NCI-H226 (cell line): Measurements from ENCODE around the gene CISTR.
"Not testable (repeated sequence)": the region's sequence is repeated elsewhere in the genome, so short reads cannot be mapped to it uniquely, and the experiment has no call there.

Experiments used
- DNase-seq: peaks from one replicate; pipeline ENCODE4 v3.0.0-alpha.2; 2015

Gene CISTR

DNA sequence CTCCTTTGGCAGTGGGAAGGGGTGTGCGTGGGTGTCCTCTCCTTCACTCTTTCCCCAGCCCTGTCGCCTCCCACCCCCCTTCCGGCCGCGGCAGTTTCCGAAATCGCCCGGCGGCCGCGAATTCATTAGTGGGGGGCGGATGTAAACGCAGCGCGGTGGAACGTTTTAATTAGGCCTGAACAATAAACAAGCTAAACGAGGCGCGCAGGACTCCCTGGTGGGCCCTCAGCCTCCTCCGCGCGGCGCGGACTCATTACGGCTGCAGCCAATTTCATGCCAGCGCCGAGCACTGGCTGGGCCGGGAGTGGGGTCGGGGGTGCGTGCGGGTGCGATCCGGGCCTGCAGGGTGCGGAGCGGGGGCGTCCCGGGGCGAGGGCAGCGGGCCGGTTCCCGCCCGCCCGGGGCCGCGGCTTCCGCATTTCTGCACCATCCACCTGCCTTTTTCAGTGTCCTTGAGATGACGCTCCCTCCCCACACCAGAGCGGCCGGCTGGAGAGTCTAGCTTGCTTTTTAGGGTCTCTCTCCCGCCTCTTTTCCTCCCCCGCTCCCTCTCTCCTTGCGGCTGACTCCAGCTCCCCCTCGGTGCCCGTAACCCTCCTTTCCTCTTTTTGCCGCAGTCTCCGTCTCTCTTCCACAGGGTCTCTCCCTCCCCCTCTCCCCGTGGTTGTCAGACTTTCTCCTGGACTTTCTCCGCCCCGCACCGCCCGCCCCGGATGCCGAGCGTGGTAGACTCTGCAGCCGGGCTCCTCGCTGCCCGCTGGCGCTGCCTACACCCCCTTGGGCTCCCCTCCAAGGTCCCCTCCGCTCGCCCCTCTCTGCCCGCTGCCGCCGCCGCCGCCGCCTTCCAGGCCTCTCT is at the start of gene CISTR:
CISTR (minus strand) TSS at position 644 of the 856 bp plus-strand sequence.
- DNase-seq = no peak

DNA sequence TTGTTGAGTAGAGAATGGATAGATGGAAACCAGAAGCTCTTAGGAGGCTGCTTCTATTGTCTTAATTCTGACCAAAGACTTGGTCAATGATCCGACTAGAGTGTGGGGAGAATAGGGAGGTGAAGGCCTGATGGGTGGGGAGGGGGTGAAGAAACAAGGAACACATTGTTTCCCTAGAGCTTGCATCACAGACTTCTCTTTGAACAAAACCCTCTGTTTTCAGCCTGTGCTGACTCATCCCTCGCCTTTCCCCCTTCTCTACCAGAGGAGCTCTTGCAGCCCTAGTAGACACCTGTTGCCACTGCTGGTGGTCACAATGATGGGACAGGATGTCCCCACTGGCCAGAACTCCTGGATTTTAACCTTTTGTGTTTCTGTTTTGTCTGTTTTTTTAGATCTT is 46.8 kb upstream of the CISTR start:
- no peak for DNase-seq

DNA sequence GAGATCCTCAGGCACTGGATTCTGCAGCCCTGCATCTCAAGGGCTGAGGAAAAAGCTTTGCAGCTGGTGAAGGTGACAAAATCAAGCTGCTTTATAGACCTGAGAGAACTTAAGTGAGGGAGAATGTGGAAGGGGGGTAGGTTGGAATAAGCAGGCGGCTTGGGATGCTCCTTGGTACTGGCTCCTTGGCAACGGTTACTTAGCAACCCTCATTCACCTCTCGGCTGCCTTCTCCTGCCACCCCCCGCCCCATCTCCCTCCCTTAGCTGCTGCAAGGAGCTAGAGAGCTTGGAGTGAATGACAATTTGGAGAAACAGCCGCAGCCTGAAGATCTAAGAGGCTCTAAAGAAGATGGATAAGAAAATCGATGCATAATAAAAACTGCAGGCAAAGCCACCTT is 44.1 kb upstream of the CISTR start:
- DNase-seq = no peak

DNA sequence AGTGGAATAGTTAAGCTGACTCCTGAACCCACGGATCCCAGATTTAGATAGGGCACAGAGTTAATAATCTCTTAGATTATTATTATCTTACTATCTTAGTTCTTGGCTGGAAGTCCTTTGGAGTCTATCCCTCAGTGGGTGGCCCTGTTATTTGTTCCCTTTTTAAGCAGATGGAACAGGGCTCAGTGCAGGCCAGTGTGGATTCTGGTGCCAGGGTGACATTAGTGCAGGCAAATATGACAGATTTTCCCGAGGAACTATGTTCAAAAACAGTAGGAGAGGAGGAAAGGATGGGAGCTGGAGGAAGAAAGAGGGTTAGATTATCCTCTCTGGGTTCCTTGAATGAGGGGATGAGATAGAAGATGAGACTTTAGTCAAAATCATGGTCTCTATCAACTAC is 41.4 kb upstream of the CISTR start:
- DNase-seq = no peak

DNA sequence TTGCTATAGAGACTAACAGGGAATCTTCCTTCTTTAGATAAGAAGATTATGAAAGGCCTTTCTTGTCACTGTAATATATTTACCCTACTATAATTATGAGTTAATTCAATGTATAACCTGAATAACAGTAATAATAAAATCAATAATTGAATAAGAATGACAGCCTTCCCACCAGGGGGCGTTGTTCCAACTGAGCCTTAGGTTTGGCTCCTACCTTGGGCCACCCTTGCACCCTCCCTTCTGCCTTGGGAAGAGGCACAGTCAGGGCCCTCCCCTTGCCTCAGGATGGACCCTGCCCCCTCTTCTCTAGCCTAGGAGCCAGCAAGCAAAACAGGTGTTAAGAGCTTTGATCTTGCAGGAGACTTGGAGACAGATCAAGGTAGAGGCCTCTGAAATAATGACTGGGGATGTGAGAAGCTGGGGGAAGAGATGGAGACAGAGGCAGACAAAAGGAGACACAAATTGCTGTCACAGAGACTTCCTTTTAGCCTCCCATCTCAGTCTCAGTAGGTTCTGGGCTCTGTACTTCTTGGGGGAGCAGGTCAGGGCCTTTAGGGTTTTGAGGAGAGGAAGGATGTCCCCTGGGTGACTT is 40.1 kb upstream of the CISTR start:
- no peak for DNase-seq

DNA sequence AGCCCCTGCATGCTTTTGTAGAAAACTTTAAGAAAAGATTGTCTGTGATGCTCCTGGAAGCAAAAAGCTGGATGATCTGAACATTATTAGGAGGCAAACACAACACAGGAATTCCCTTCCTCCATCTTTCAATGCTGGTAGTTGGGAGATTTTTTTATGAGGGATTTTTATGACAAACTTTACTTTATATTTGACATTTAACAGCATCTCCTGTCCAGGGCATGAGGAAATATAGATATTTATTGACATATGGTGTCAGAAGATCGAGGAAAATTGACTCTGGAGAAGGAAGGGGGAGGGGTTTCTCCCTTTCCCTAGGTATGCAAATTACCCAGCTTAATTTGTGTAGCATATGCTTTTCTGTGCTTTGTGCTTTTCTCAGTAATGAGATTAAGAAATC is 37.8 kb upstream of the CISTR start:
- DNase-seq = no peak

DNA sequence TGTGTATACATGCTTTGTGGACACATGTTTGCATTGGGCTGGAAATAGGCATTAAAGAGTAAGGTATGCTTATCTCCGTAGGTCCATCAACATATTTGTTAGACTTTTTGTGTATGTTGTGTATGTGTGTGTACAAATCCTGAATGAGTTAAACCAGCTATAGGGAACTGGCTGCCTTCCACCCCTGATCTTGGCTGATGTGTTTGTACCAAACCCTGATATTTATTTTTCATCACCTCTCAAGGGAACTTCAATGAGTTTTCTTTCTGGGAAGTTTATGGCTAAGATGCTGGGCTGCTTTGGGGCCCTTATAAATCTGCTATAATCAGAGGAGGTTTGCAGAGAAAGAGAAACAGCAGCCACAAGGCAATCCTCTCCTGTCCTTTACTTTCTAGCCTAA is 37.1 kb upstream of the CISTR start:
- no peak for DNase-seq

DNA sequence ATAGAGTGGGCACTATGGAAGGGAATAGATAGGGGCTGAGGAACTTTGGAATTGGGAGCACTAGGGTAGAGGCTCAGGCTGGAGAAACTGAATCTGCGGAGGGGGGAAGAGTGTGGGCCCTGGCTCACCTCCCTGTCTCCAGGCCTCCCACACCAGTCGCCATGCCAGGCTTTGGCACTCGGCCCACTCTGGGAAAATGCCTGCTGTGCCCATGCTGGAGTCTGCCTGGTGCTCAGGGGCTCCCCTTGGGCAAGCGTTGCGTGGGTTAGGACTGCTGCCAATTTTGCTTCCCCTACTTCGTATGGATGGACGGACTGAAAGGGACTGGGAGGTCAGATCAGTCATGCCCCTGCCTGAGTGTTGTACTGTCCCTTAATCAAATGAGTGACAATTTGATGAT is 34.6 kb upstream of the CISTR start:
- no peak for DNase-seq

DNA sequence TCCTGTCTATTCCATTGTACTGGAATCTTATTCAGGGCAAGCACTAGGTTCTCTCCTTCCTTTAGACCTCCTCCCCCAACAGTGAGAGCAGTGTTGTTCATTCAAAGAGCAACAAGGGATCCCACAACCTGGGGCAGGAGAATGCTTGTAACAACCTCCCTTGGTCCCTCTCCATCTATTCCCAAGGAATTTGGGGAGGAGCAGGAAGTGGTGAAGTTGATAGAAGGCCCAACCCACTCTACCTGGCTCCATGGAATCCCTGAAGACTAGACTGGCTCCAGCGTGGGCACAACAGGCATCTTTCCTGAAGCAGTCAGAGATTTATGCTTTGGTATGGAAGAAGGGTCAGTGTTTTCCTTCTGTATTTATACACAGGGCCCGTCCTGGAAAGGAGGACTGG is 33.4 kb upstream of the CISTR start:
- DNase-seq = peak; percentile 25

DNA sequence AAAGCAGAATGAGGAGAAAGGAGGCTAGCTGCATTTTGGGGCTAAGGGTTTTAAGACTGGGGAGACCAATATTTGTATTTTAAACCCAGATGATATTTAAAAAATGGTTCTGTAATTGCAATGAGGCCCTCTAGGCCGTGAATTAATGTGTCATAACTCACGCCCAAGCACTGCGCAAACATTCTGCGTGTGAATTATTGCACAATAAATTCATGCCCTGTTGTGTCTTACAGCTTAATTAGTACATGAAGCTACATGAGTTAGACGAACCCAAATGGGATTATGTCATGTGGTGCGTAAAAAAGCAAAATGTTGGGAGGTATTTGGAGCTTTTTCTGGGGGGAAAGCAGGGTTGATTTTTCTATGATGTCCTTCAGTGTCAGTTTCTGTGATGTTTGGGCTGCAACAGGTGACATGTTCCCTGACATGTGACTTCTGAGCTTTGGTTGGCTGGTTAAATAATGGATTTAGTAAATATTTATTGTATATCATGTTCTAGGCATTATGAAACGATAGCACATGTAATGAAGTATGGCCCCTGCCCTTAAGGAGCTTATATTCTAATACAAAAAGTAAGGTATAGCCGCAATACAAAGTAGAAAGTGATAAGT is 30.4 kb upstream of the CISTR start:
- no peak for DNase-seq

DNA sequence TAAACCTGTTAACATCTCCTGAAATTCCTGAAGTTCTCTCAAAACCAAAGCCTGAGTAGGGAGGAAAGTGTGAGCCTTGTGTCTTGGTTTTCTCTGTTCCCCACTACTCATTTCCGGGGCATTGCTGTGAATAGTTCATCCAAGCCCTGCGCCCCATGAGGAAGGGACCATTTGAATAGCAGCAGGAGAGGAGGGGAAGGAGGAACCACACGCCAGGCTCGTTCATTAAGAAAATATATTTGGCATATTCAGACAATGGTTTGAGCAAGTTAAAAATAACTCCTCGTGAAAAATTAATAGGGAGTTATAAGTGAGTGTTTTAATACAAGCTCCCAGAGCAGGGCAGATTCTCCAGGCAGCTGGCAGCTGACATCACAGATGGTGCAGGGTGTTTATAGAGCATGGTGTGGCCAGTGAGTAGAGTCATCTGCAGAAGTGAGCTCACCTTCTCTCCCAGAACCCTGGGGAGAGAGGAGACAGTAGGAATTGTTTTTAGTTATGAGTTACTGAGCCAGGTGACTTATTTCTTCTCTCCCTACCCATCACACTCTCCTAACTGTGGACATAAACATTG is 29.5 kb upstream of the CISTR start:
- DNase-seq = no peak

DNA sequence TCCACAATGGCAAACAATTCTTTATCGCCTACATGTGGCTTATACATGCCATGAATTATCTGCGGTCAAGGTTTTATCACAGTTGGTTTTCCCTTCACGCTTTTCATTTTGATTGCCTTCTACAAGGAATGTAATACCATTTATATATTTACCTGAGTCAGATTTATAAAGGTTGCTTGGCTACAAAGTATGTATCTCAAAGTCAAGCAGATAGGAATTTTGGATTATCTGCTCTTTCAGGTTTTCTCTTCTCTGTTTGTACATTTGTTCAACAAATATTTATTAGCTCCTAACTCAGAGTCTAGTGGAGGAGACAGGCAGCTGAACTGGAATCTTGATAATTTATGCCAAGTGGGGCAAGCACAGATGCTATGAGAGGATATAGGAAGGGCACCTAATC is 28.5 kb upstream of the CISTR start:
- no peak for DNase-seq

DNA sequence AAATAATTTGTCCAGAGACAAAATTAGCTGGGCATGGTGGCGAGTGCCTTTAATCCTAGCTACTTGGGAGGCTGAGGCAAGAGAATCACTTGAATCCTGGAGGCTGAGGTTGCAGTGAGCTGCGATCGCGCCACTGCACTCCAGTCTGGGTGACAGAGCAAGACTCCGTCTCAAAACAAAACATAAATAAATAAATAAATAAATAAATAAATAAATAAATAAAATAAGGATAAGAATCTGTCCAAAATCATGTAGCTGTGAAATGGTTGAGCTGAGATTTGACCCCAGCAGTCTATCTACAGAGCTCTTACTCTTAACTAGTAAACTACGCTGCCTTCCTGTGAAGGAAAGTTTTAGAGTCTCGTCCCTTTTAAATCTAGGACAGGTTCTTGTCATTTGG is 27.9 kb upstream of the CISTR start:
- not testable (repeated sequence) for DNase-seq

DNA sequence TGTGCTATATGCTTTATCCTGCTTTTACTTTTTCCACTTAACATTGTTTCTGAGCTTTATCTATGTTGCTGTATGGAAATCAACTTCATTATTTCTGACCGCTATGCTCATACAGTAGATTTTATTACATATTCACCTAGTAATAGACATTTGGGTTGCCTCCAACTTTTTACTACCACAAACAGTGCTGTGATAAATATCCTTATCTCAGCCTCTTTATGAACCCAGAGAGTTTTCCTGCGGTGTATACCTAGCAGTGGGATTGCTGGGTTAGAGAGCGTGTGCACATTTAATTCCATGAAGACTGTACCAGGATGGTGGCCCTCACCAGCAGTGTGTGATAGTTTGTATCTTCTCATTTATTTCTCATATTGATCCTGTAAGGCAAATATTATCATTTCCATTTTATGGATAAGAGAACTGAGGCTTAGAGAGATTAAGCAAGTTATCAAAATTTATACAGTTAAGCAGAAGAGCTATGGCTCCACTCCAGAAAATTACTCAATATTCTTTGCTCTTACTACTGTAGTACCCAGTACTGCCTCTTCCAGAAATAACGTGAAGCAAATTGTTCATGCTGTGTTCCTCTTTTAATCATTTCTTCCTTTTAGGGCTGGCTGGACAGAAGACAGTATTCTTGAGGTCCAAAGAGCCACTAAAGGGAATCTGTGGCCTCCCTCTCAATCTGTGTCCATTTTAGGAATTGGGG is 26.3 kb upstream of the CISTR start:
- peak; percentile 48 for DNase-seq

DNA sequence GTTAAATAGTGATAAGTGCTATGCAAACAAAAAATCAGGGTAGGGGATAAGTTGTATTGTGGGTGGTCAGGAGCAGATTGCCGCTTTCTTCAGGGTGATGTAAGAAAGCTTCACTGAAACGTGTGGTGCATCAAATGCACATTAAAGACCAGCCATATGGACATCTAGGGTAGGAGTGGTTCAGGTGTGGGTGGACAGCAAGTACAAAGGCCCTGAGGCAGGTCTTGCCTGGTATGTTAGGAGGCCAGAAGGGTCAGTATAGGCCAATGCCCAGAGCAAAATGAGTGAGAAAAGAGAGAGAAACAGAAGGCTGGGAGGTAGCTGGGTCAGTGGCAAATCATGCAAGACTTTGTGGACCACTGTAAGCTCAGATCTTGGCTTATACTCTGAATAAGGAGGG is 25.6 kb upstream of the CISTR start:
- DNase-seq = no peak

DNA sequence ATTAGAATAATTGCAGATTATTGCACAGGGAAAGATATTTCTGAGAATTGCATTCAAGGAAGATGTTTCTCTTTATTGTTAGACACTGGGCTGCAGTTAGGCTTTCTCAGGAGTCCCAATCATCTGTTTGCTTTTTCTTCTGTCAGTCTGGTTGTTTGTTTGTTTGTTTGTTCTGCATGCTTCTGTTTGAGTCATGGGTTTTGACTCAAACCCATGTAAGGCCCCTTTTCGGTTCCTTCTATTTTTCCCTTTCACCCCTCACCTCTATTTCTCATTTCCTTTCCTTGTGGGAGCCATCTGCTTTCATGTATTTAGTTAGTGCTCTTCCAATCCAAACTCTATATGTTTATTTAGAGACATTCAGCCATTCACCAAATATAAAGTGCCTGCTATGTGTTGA is 25.1 kb upstream of the CISTR start:
- no peak for DNase-seq

DNA sequence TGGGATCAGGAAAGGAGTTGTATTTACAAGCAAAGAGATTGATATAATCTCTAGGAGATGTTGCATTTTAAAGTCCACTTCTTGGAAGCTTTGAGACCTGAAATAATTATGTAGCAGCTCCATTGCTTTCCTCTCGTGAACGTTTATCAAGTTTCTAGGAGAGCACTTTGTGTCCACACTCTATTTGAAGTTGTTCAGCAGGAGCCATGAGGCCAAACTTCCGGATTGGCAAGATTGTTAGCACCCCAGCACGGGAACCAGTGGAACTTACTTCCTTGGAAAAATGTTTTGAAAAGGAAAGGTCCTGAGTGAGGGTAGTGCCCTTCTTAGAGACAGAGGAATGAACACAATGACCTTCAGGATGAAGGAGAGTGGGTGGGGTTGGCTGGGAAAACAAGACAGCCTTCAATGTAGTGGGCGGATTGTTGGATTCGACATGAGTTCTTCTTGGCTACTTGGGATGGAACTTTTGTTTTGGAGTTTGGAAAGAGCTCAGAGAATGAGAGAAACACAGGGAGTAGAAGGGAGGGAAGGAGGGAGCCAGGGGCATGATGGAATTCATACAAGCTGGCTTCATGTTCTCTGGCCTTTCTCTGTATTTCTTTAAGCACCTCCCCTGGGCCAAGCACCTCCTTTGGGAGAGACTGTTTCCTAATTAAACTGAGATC is 23.8 kb upstream of the CISTR start:
- no peak for DNase-seq

DNA sequence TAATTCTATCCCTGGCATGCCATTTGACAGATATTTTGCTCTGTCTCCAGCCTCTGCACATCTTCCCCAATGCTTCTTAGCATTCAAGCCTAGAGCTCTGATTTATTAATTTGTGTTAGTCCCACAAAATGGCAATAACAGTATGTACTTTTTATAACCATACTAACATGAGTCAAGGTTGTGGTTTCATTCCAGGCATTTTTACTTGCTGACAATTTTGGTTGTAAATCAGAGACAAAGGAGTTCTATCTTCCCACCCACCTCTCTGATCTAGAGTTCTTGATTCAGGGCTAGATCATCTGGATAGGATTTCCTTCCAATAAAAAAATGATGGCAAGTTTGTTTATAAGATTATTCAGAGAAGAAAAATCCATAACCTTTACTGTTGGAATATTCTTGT is 18.5 kb upstream of the CISTR start:
- peak; percentile 93 for DNase-seq

DNA sequence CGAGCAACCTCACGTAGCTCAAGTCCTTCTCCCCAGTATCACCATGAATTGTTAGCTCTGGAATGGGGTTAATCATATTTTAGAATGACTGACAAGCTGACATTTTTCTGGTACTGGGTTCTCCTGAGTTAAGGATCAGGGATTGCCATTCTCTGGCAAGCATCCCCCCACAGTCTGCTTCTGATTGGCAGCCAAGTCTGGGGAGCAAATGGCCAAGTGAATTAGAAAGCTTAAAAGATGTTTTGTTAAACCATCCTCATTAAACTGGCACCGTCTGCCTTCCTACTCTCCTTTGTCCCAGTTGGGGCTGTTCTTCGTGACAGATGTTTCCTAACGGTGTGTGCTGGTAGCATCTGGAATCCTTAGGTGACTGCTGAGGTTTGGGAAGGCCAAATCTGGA is 17.2 kb upstream of the CISTR start:
- no peak for DNase-seq

DNA sequence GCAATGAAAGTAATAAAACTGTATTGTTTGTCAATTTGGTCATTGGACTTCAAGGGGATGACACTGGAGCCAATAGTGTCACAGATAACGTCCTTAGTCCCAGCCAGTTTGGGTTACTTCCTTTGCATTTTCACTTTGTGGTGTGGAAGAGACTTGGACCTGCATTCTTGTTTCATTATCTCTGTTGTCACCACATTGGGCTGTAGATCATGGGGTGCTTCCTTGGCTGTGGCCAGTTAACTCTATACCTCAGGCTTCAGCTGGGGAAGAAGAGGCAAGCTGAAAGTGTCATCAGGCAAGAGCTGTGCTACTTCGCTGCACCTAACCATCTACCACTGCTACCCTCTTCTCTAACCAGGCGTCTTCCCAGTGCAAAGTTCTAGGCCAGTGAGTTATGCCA is 15.1 kb upstream of the CISTR start:
- peak; percentile 28 for DNase-seq

DNA sequence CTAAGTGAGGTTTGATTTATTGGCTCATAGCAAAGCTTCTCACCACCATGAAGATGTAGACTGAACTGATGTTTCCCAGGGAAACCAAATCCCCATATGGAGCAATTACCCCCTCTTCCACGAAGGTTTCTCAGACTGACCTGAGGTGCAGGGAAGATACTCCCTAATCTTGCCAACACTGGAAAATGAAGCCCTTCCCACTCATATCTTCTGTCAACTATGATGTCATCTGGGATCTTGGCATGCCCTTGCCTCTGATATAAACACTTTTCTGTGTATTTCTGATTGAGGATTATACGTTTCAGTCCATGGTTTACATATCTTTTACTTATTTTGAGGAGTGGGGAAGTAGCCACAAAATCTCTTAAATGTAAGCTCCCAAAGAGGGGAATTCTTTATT is 14.1 kb upstream of the CISTR start:
- peak; percentile 73 for DNase-seq

DNA sequence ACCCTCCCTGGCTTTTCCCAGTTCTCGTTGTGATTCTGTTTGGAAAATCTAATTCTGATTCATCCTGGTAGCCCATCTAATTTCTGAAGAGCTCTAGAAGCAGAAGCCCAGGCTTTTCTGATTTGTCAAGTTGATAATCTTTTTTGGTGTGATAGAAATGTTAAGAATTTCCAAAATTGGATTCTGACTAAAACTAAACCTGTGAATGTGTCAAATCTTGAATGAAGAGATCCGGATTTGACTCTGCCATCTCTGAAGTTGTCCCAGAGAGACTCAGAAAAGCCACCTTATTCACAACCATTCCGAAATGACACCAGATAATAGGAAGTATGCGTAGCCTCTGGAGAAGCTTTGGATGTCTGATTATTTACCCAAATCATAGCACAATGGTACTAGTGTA is 12.8 kb upstream of the CISTR start:
- no peak for DNase-seq

DNA sequence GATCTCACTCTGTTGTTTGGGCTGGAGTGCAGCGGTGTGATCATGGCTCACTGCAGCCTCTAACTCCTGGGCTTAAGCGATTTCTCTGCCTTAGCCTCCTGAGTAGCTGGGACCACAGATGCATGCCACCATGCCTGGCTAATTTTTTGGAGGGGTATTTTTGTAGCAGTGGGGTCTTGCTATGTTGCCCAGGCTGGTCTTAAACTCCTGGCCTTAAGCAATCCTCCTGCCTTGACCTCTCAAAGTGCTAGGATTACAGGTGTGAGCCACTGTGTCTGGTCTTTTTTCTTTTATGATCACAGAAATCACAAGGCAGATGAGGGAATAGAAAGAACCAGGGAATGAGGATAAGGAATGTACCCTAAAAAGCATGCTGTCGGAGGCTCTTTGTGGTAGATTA is 11.0 kb upstream of the CISTR start:
- not testable (repeated sequence) for DNase-seq
